H1 (cell line): ENCODE results near the gene INHBC. TPM values are rescaled to one million over a fixed set of nuclear protein-coding genes. Genes with fewer than 3 reads are reported as not detected.

Experiments used
- CTCF ChIA-PET: fragments of 300-600 bp; sonication (Branson Sonifier 250); formaldehyde crosslinking; loops from one replicate; lab custom pipeline; 2021; ENCODE audit not compliant: partially characterized antibody; lab: Charles Lee
- POLR2A ChIA-PET: fragments of 300-600 bp; sonication (Branson Sonifier 250); formaldehyde crosslinking; loops from one replicate; lab custom pipeline; 2021; ENCODE audit warnings: inconsistent platforms; ENCODE audit not compliant: partially characterized antibody; lab: Charles Lee
- DNase-seq, 2 experiments: peaks; one replicate each; pipeline versions ENCODE4 v3.0.0 to v3.0.0-alpha.2; 2010 to 2022; ENCODE audit warnings: low spot score in 2 of 2, low read depth in 1 of 2, mixed read lengths in 1 of 2
- FAIRE-seq: peaks from 2 replicates; lab custom pipeline; 2011; peaks lifted over from hg19 to GRCh38; lab: Jason Lieb, UNC
- H2AFZ ChIP-seq: 2 replicates; pipeline ENCODE4 v1.8.1; 2012; ENCODE audit warnings: low read length, inconsistent platforms
- H2AK5ac ChIP-seq: 2 replicates; pipeline ENCODE4 v1.6.1; 2013; ENCODE audit warnings: low read depth, low read length
- H2BK120ac ChIP-seq: replicated peaks from 2 replicates; pipeline ENCODE3; 2013; ENCODE audit warnings: low read depth, low read length, inconsistent platforms
- H2BK12ac ChIP-seq: 2 replicates; pipeline ENCODE4 v1.6.1; 2013; ENCODE audit warnings: low read depth, low read length
- H2BK15ac ChIP-seq: 2 replicates; pipeline ENCODE4 v1.6.1; 2013; ENCODE audit warnings: low read length
- H2BK20ac ChIP-seq: 2 replicates; pipeline ENCODE4 v1.6.1; 2013; ENCODE audit warnings: low read length
- H2BK5ac ChIP-seq: 2 replicates; pipeline ENCODE4 v1.6.1; 2013; ENCODE audit warnings: low read depth, low read length
- H3K14ac ChIP-seq: 2 replicates; pipeline ENCODE4 v1.6.1; 2013; ENCODE audit warnings: inconsistent platforms; ENCODE audit not compliant: insufficient read length
- H3K18ac ChIP-seq: 2 replicates; pipeline ENCODE4 v1.6.1; 2013; ENCODE audit warnings: low read length; ENCODE audit errors: extremely low read depth
- H3K23ac ChIP-seq: 2 replicates; pipeline ENCODE4 v1.6.1; 2013; ENCODE audit warnings: inconsistent platforms; ENCODE audit not compliant: insufficient read length
- H3K23me2 ChIP-seq: 2 replicates; pipeline ENCODE4 v1.6.1; 2013; ENCODE audit warnings: low read depth, low read length
- H3K27ac ChIP-seq: 2 replicates; pipeline ENCODE4 v1.6.1; 2011; ENCODE audit warnings: low read depth, low read length, inconsistent platforms
- H3K27me3 ChIP-seq, 4 experiments: replicated peaks in 1 of 4; 1 replicate in 1 of 4; 2 replicates in 3 of 4; pipeline versions ENCODE4 v1.6.1 to v1.8.1; 2011 to 2013; ENCODE audit warnings: low read length in 3 of 4, mild to moderate bottlenecking in 3 of 4, inconsistent platforms in 2 of 4, mixed read lengths in 2 of 4, moderate library complexity in 1 of 4; ENCODE audit not compliant: control insufficient read depth in 3 of 4, insufficient read depth in 3 of 4; ENCODE audit errors: extremely low read depth in 1 of 4
- H3K36me3 ChIP-seq, 4 experiments: 2 replicates each; pipeline versions ENCODE4 v1.6.1 to v1.8.1; 2011 to 2013; ENCODE audit warnings: mild to moderate bottlenecking in 4 of 4, low read length in 3 of 4, moderate library complexity in 2 of 4, control low read depth in 1 of 4, inconsistent platforms in 1 of 4; ENCODE audit not compliant: insufficient read depth in 4 of 4, control insufficient read depth in 2 of 4
- H3K4ac ChIP-seq: replicated peaks from 2 replicates; pipeline ENCODE3; 2013; ENCODE audit warnings: low read length, low read depth, mixed read lengths, inconsistent platforms; ENCODE audit not compliant: insufficient read length
- H3K4me1 ChIP-seq, 4 experiments: replicated peaks in 1 of 4; 1 replicate in 1 of 4; 2 replicates in 3 of 4; pipeline versions ENCODE4 v1.6.1 to v1.8.1; 2011 to 2013; ENCODE audit warnings: low read length in 3 of 4, inconsistent platforms in 2 of 4, mixed read lengths in 1 of 4; ENCODE audit not compliant: insufficient read depth in 4 of 4, control insufficient read depth in 3 of 4
- H3K4me2 ChIP-seq, 2 experiments: 2 replicates each; pipeline versions ENCODE4 v1.6.1 to v1.8.1; 2011 to 2013; ENCODE audit warnings: low read depth in 2 of 2, low read length in 2 of 2, control low read depth in 1 of 2, inconsistent platforms in 1 of 2, mild to moderate bottlenecking in 1 of 2; ENCODE audit not compliant: insufficient read depth in 1 of 2
- H3K4me3 ChIP-seq, 4 experiments: fragments of 200-600, 300-600 bp in 1 of 4; sonication (generic), shearing (Covaris generic), sonication (Bioruptor Twin) in 1 of 4; 2 replicates each; pipeline versions ENCODE4 v1.5.1 to v1.8.1; 2011 to 2016; ENCODE audit warnings: low read length in 4 of 4, low read depth in 3 of 4, control low read depth in 2 of 4, inconsistent platforms in 2 of 4, mild to moderate bottlenecking in 2 of 4, mixed read lengths in 1 of 4, moderate library complexity in 1 of 4; ENCODE audit not compliant: insufficient read depth in 2 of 4; ENCODE audit errors: extremely low read depth in 1 of 4
- H3K56ac ChIP-seq: replicated peaks from 2 replicates; pipeline ENCODE3; 2013; ENCODE audit warnings: low read depth, mild to moderate bottlenecking, mixed read lengths, low read length, inconsistent platforms; ENCODE audit not compliant: insufficient read length
- H3K79me1 ChIP-seq: 2 replicates; pipeline ENCODE4 v1.6.1; 2013; ENCODE audit warnings: low read depth, low read length, control low read depth
- H3K79me2 ChIP-seq, 2 experiments: 2 replicates each; pipeline versions ENCODE4 v1.6.1 to v1.8.1; 2012 to 2013; ENCODE audit warnings: low read length in 2 of 2, mild to moderate bottlenecking in 2 of 2, inconsistent platforms in 1 of 2; ENCODE audit not compliant: insufficient read depth in 2 of 2, control insufficient read depth in 1 of 2
- H3K9ac ChIP-seq, 4 experiments: replicated peaks in 1 of 4; 1 replicate in 1 of 4; 2 replicates in 3 of 4; pipeline versions ENCODE4 v1.6.1 to v1.8.1; 2011 to 2013; ENCODE audit warnings: low read depth in 3 of 4, low read length in 3 of 4, control low read depth in 2 of 4, mild to moderate bottlenecking in 2 of 4, moderate library complexity in 2 of 4, inconsistent platforms in 1 of 4; ENCODE audit errors: extremely low read depth in 1 of 4
- H3K9me3 ChIP-seq, 2 experiments: 2 replicates each; pipeline versions ENCODE4 v1.6.1 to v1.8.1; 2012 to 2013; ENCODE audit warnings: mild to moderate bottlenecking in 2 of 2, moderate library complexity in 2 of 2, control low read depth in 1 of 2, inconsistent platforms in 1 of 2, low read depth in 1 of 2, low read length in 1 of 2, mixed read lengths in 1 of 2; ENCODE audit not compliant: insufficient read depth in 2 of 2
- H4K20me1 ChIP-seq, 2 experiments: replicated peaks in 1 of 2; 2 replicates each; pipeline versions ENCODE3 to v1.8.1; 2011 to 2013; ENCODE audit warnings: inconsistent platforms in 2 of 2, low read length in 2 of 2, mild to moderate bottlenecking in 1 of 2; ENCODE audit not compliant: insufficient read depth in 2 of 2, control insufficient read depth in 1 of 2
- H4K5ac ChIP-seq: 2 replicates; pipeline ENCODE4 v1.6.1; 2013; ENCODE audit warnings: low read length, low read depth, mixed read lengths, inconsistent platforms; ENCODE audit not compliant: insufficient read length
- H4K8ac ChIP-seq: 2 replicates; pipeline ENCODE4 v1.8.0; 2013; ENCODE audit warnings: mild to moderate bottlenecking, moderate library complexity, low read length, inconsistent platforms; ENCODE audit not compliant: insufficient read depth; ENCODE audit errors: extremely low read depth
- H4K91ac ChIP-seq: replicated peaks from 2 replicates; pipeline ENCODE3; 2013; ENCODE audit warnings: low read length, mixed read lengths, inconsistent platforms; ENCODE audit not compliant: insufficient read length
- TAF7 ChIP-seq: optimal IDR thresholded peaks from 2 replicates; pipeline ENCODE3; 2011; ENCODE audit warnings: low read depth, mild to moderate bottlenecking, inconsistent platforms, low read length, moderate library complexity, borderline replicate concordance
- WGBS, 2 experiments: shearing (Covaris generic) in 1 of 2; methylation state at CpG; one replicate each; pipeline versions ENCODE4 v1.1.6 to v1.1.7; 2013 to 2015; ENCODE audit warnings: low lambda C conversion rate in 2 of 2, mixed read lengths in 2 of 2, inconsistent platforms in 1 of 2, low coverage in 1 of 2, missing lambda C conversion rate in 1 of 2; ENCODE audit not compliant: insufficient replicate concordance in 2 of 2, insufficient coverage in 1 of 2, insufficient read length in 1 of 2; ENCODE audit errors: extremely low coverage in 1 of 2, missing lambda C conversion rate in 1 of 2; 5-methylcytosine and 5-hydroxymethylcytosine counted together
- polyA plus RNA-seq, 7 experiments: library from polyadenylated mRNA; depleted of rRNA in 3 of 7; stranded (reverse) in 5 of 7; unstranded in 2 of 7; fragments of >200 nt in 5 of 7; fragments of 200-250 nt in 2 of 7; gene quantifications; 1 replicate in 5 of 7; 2 replicates in 1 of 7; 4 replicates in 1 of 7; pipeline versions ENCODE4 v1.2.1 to v1.2.3, GENCODE V29; 2011 to 2013; ENCODE audit warnings: missing spikeins in 2 of 7, mixed read lengths in 2 of 7
- total RNA-seq: library from RNA; stranded (reverse); fragmentation: NEBNext Ultra II Directional; extraction: Animal tissue kit (Norgen Biotek cat#: 25700); gene quantifications from 2 replicates; pipeline ENCODE4 v1.2.1, GENCODE V29; 2021

The INHBC gene
- total and polyA plus RNA-seq, 2 of the 8 experiments (the other 6 are each of a cell fraction or from before 2014, with no cell fraction given), result 0.15 TPM; not detected in 1

- TF ChIP-seq TAF7, result no peak
- TF ChIP-seq, all 59 proteins: peak for 0
- H2BK12ac ChIP-seq, result no peak overlapping the region
- H2AK5ac ChIP-seq, result no peak overlapping the region
- H3K79me1 ChIP-seq, result peaks cover 3% of the 10 kb centered on the region
- peaks cover 3% of the 10 kb centered on the region; the same call in 1 of the 2 replicates for H3K23me2 ChIP-seq
- no peaks in the 10 kb centered on the region for H3K27me3 ChIP-seq
- H3K27ac ChIP-seq, result no peak overlapping the region
- no peak overlapping the region for H4K8ac ChIP-seq
- no peak overlapping the region for H3K9ac ChIP-seq
- H3K14ac ChIP-seq, result no peak overlapping the region
- no peak overlapping the region for H3K18ac ChIP-seq
- H3K56ac ChIP-seq, result no peak overlapping the region
- H4K5ac ChIP-seq, result no peak overlapping the region
- H4K91ac ChIP-seq, result no peak overlapping the region
- no peaks in the 10 kb centered on the region for H4K20me1 ChIP-seq
- H3K4me2 ChIP-seq, result no peak overlapping the region
- H2BK120ac ChIP-seq, result no peak overlapping the region
- H3K79me2 ChIP-seq, result peaks cover 0 to 14% of the 10 kb centered on the region in 2 experiments; a peak in 2 of 4 replicates
- WGBS, 2 experiments, result 61% methylated on average over 3 of the region's 3 CpGs; no CpG with 5 or more reads in 1 of the 2 experiments
- no peak overlapping the region for H3K23ac ChIP-seq
- CTCF ChIA-PET, result interaction anchor here (0.8 to 7.7 kb wide), 7 partner anchors 19 to 219 kb away, joined by 3 to 112 read pairs (median 3); partner anchors contain the start of gene INHBE
- H2BK5ac ChIP-seq, result no peak overlapping the region
- peaks cover 0 to 5% (median 2%) of the 10 kb centered on the region in 4 experiments; a peak in 5 of 7 replicates for H3K4me1 ChIP-seq
- FAIRE-seq (no peak), DNase-seq (no peak)
- H2BK15ac ChIP-seq, result no peak overlapping the region
- H2AFZ ChIP-seq, result no peak overlapping the region
- H3K4me3 ChIP-seq, result no peak overlapping the region
- POLR2A ChIA-PET, result interaction anchor here (1.1 to 13.2 kb wide), 3 partner anchors 9 to 182 kb away, joined by 3 to 168 read pairs (median 5); partner anchors contain the start of genes INHBE and STAC3
- no peaks in the 10 kb centered on the region for H3K9me3 ChIP-seq
- no peak overlapping the region for H2BK20ac ChIP-seq
- no peak overlapping the region for H3K4ac ChIP-seq
- H3K36me3 ChIP-seq, result no peaks in the 10 kb centered on the region
Measured at GRCh38 chr12:57433370-57433769, 1.2 kb upstream of the INHBC start.
